HepG2 (cell line): Measurements from ENCODE around the gene ANKRD65. TPM values are rescaled to one million over a fixed set of nuclear protein-coding genes. Genes with fewer than 3 reads are reported as not detected.

ENCODE experiments used
- BCL6 ChIP-seq: IDR thresholded peaks from 2 replicates; pipeline ENCODE4 v1.6.1; 2016; ENCODE audit warnings: missing genetic modification reagents, missing compliant biosample characterization
- CAMTA2 ChIP-seq: sonication (generic); formaldehyde crosslinking; IDR thresholded peaks from 2 replicates; pipeline ENCODE4 v1.4.0; 2020; ENCODE audit warnings: mild to moderate bottlenecking, missing genetic modification reagents, borderline replicate concordance
- HBP1 ChIP-seq: IDR thresholded peaks from 2 replicates; pipeline ENCODE4 v1.6.1; 2016; ENCODE audit warnings: low read depth, control low read depth
- JARID2 ChIP-seq: sonication (generic); formaldehyde crosslinking; IDR thresholded peaks from 2 replicates; pipeline ENCODE4 v1.8.1; 2023; ENCODE audit warnings: missing genetic modification reagents, inconsistent platforms; ENCODE audit not compliant: insufficient replicate concordance
- KMT2A ChIP-seq: sonication (generic); formaldehyde crosslinking; IDR thresholded peaks from 2 replicates; pipeline ENCODE4 v1.4.0; 2020; ENCODE audit warnings: missing genetic modification reagents
- MYNN ChIP-seq: sonication (generic); formaldehyde crosslinking; IDR thresholded peaks from 2 replicates; pipeline ENCODE4 v1.4.0; 2020; ENCODE audit warnings: mild to moderate bottlenecking, low read depth, missing genetic modification reagents
- NONO ChIP-seq, 2 experiments: fragments of 450-650 bp in 1 of 2; sonication (generic) in 1 of 2; formaldehyde crosslinking in 1 of 2; IDR thresholded peaks in 1 of 2; conservative IDR thresholded peaks in 1 of 2; 2 replicates each; pipeline versions ENCODE4 v1.6.1 to v1.8.0; 2017 to 2022; ENCODE audit warnings: mild to moderate bottlenecking in 1 of 2, missing genetic modification reagents in 1 of 2, moderate library complexity in 1 of 2
- PHF20 ChIP-seq: sonication (generic); formaldehyde crosslinking; IDR thresholded peaks from 2 replicates; pipeline ENCODE4 v1.5.0; 2020; ENCODE audit warnings: mild to moderate bottlenecking, missing genetic modification reagents
- PHF21A ChIP-seq: sonication (generic); formaldehyde crosslinking; IDR thresholded peaks from 2 replicates; pipeline ENCODE4 v1.5.0; 2020; ENCODE audit warnings: mild to moderate bottlenecking, missing genetic modification reagents
- POLR2G ChIP-seq: fragments of 200-400 bp; formaldehyde crosslinking; IDR thresholded peaks from 2 replicates; pipeline ENCODE4 v1.6.1; 2018; ENCODE audit warnings: mild to moderate bottlenecking, low read depth, low read length, moderate library complexity
- SRSF9 ChIP-seq: fragments of 200-400 bp; formaldehyde crosslinking; IDR thresholded peaks from 2 replicates; pipeline ENCODE4 v1.6.1; 2018; ENCODE audit warnings: borderline replicate concordance, mild to moderate bottlenecking, low read depth, low read length; ENCODE audit not compliant: insufficient read depth, poor library complexity, severe bottlenecking
- TERF1 ChIP-seq: sonication (generic); formaldehyde crosslinking; IDR thresholded peaks from 2 replicates; pipeline ENCODE4 v1.8.0; 2022; ENCODE audit warnings: mild to moderate bottlenecking, missing genetic modification reagents, moderate library complexity
- TFDP1 ChIP-seq: IDR thresholded peaks from 2 replicates; pipeline ENCODE4 v1.6.1; 2016; ENCODE audit warnings: missing compliant biosample characterization, missing genetic modification reagents, borderline replicate concordance
- ZBTB21 ChIP-seq: sonication (generic); formaldehyde crosslinking; IDR thresholded peaks from 2 replicates; pipeline ENCODE4 v1.4.0; 2020; ENCODE audit warnings: missing genetic modification reagents
- ZFP36L2 ChIP-seq: sonication (generic); formaldehyde crosslinking; IDR thresholded peaks from 2 replicates; pipeline ENCODE4 v1.4.0; 2020; ENCODE audit warnings: missing genetic modification reagents
- ZNF124 ChIP-seq: sonication (generic); formaldehyde crosslinking; IDR thresholded peaks from 2 replicates; pipeline ENCODE4 v1.4.0; 2020; ENCODE audit warnings: missing genetic modification reagents
- ZNF431 ChIP-seq: sonication (generic); formaldehyde crosslinking; IDR thresholded peaks from 2 replicates; pipeline ENCODE4 v1.9.0; 2022; ENCODE audit warnings: missing genetic modification reagents, low read depth, mild to moderate bottlenecking, borderline replicate concordance
- ZNF510 ChIP-seq: sonication (generic); formaldehyde crosslinking; IDR thresholded peaks from 2 replicates; pipeline ENCODE4 v1.4.0; 2020; ENCODE audit warnings: low read depth, mild to moderate bottlenecking, missing genetic modification reagents
- ZNF552 ChIP-seq: sonication (generic); formaldehyde crosslinking; IDR thresholded peaks from 2 replicates; pipeline ENCODE4 v1.9.0; 2022; ENCODE audit warnings: missing genetic modification reagents, mild to moderate bottlenecking, borderline replicate concordance
- ZNF589 ChIP-seq: sonication (generic); formaldehyde crosslinking; conservative IDR thresholded peaks from 2 replicates; pipeline ENCODE4 v1.8.0; 2022; ENCODE audit warnings: mild to moderate bottlenecking, moderate library complexity, missing genetic modification reagents
- ZNF891 ChIP-seq: sonication (generic); formaldehyde crosslinking; IDR thresholded peaks from 2 replicates; pipeline ENCODE4 v1.5.0; 2020; ENCODE audit warnings: mild to moderate bottlenecking, missing genetic modification reagents
- ZSCAN20 ChIP-seq: sonication (generic); formaldehyde crosslinking; IDR thresholded peaks from 2 replicates; pipeline ENCODE4 v1.4.0; 2020; ENCODE audit warnings: missing genetic modification reagents, mild to moderate bottlenecking, borderline replicate concordance
- polyA plus RNA-seq, 8 experiments: library from polyadenylated mRNA; depleted of rRNA in 3 of 8; stranded (reverse) in 7 of 8; unstranded in 1 of 8; fragments of >200 nt; fragmentation: Illumina TruSeq in 4 of 8; extraction: Trizol in 4 of 8; gene quantifications; 2 replicates each; pipeline versions ENCODE4 v1.2.1 to v1.2.3, GENCODE V29; 2011 to 2016; ENCODE audit warnings: low read depth in 4 of 8, missing spikeins in 1 of 8, mixed read lengths in 1 of 8; ENCODE audit not compliant: insufficient read depth in 1 of 8
- total RNA-seq, 5 experiments: library from RNA; depleted of rRNA; stranded (reverse); fragments of >200 nt; fragmentation: Illumina TruSeq; extraction: Trizol; gene quantifications; 2 replicates each; pipeline ENCODE4 v1.2.3, GENCODE V29; 2016; ENCODE audit warnings: low read depth in 1 of 5
- TF ChIP-seq, protein P1 (sequence below): IDR thresholded peaks from 2 replicates; pipeline ENCODE4 v1.6.1; 2016; ENCODE audit warnings: mild to moderate bottlenecking
- TF ChIP-seq, protein P2 (sequence below): sonication (generic); formaldehyde crosslinking; IDR thresholded peaks from 2 replicates; pipeline ENCODE4 v1.5.0; 2020; ENCODE audit warnings: missing genetic modification reagents

ANKRD65 gene
- total and polyA plus RNA-seq, 2 of the 13 experiments (the other 11 are each of a cell fraction or from before 2014, with no cell fraction given) = 12.1 to 30.1 TPM

DNA sequence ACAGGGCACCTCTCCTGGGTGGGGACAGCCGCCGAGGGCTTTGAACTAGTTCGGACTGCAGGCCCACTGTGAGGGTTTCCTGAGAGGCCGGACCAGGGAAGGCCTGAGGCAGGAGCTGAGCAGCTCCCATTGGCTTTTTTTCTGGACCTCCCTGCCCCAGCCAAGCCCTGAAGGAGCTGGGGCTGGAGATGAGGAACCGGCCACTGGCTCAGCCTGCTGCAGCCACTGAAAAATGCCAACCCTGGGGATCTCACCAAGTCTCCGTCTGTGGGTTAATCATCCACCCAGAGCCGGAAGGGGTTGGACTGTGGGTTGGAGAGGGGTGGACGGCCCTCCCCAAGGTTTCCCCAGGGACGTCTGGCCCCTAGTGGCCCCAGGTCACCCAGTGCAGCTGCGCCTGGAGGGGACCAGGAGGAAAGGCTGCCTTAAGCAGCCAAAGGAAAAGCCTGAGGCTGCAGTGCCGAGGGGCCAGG is 16.9 kb upstream of the ANKRD65 start (continued):
- no peak for TF ChIP-seq NONO (IDR thresholded peaks at IDR 0.05)
- peak; percentile 61; the same call in 1 of the 2 replicates for TF ChIP-seq NONO (CRISPR knock-in tag; conservative IDR thresholded peaks at IDR 0.05)
- TF ChIP-seq ZBTB21 (CRISPR knock-in tag) = no peak
- TF ChIP-seq ZNF891 (CRISPR knock-in tag) = no peak
- no peak for TF ChIP-seq ZNF552
- no peak for TF ChIP-seq ZFP36L2 (CRISPR knock-in tag)
- TF ChIP-seq ZNF124 = peak; percentile 48; the same call in 1 of the 2 replicates
- TF ChIP-seq JARID2 (CRISPR knock-in tag) = no peak
- no peak for TF ChIP-seq PHF20 (CRISPR knock-in tag)
- no peak for TF ChIP-seq TFDP1 (CRISPR knock-in tag)
- no peak for TF ChIP-seq MYNN (CRISPR knock-in tag)
- TF ChIP-seq ZNF510 (CRISPR knock-in tag) = no peak
- TF ChIP-seq CAMTA2 = no peak
- TF ChIP-seq SRSF9 = no peak
- TF ChIP-seq PHF21A (CRISPR knock-in tag) = no peak
- TF ChIP-seq TERF1 (CRISPR knock-in tag) = no peak
- peak; percentile 65; the same call in 1 of the 2 replicates for TF ChIP-seq KMT2A
- TF ChIP-seq POLR2G = peak; percentile 95
- no peak for TF ChIP-seq ZSCAN20
- TF ChIP-seq HBP1 (CRISPR knock-in tag) = 0 out of 2 replicates have a peak, but pooled peaks have one; percentile 25
- no peak for TF ChIP-seq ZNF431
- no peak; the same call in 1 of the 2 replicates for TF ChIP-seq ZNF589 (CRISPR knock-in tag)
- TF ChIP-seq, protein P1, sequence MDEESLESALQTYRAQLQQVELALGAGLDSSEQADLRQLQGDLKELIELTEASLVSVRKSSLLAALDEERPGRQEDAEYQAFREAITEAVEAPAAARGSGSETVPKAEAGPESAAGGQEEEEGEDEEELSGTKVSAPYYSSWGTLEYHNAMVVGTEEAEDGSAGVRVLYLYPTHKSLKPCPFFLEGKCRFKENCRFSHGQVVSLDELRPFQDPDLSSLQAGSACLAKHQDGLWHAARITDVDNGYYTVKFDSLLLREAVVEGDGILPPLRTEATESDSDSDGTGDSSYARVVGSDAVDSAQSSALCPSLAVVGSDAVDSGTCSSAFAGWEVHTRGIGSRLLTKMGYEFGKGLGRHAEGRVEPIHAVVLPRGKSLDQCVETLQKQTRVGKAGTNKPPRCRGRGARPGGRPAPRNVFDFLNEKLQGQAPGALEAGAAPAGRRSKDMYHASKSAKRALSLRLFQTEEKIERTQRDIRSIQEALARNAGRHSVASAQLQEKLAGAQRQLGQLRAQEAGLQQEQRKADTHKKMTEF (CRISPR knock-in tag) = peak; percentile 55; the same call in 1 of the 2 replicates
- TF ChIP-seq BCL6 (CRISPR knock-in tag) = peak; percentile 51; the same call in 1 of the 2 replicates
- TF ChIP-seq, protein P2, sequence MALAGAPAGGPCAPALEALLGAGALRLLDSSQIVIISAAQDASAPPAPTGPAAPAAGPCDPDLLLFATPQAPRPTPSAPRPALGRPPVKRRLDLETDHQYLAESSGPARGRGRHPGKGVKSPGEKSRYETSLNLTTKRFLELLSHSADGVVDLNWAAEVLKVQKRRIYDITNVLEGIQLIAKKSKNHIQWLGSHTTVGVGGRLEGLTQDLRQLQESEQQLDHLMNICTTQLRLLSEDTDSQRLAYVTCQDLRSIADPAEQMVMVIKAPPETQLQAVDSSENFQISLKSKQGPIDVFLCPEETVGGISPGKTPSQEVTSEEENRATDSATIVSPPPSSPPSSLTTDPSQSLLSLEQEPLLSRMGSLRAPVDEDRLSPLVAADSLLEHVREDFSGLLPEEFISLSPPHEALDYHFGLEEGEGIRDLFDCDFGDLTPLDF = no peak
